Keratinocyte (primary cell): Measurements from ENCODE around the gene CCDC83. TPM values are rescaled to one million over a fixed set of nuclear protein-coding genes. Genes with fewer than 3 reads are reported as not detected.

ENCODE experiments used
- DNase-seq: peaks from one replicate; pipeline ENCODE4 v3.0.0-alpha.2; 2011; ENCODE audit warnings: low read depth, missing footprints, low spot score
- FAIRE-seq: peaks from 2 replicates; lab custom pipeline; 2011; peaks lifted over from hg19 to GRCh38; lab: Jason Lieb, UNC
- H2AFZ ChIP-seq: 2 replicates; pipeline ENCODE4 v1.6.0; 2012; ENCODE audit warnings: low read length, control low read depth, inconsistent platforms; ENCODE audit not compliant: control insufficient read depth
- H3K27ac ChIP-seq: 2 replicates; pipeline ENCODE4 v1.5.1; 2011; ENCODE audit warnings: low read length; ENCODE audit not compliant: control insufficient read depth, insufficient read depth
- H3K27me3 ChIP-seq: 3 replicates; pipeline ENCODE4 v1.6.0; 2011; ENCODE audit warnings: low read length; ENCODE audit not compliant: control insufficient read depth, insufficient read depth; ENCODE audit errors: extremely low read depth
- H3K36me3 ChIP-seq, 2 experiments: 2 replicates in 1 of 2; 3 replicates in 1 of 2; pipeline ENCODE4 v1.5.1; 2011; ENCODE audit warnings: low read length in 2 of 2, mild to moderate bottlenecking in 1 of 2; ENCODE audit not compliant: control insufficient read depth in 2 of 2, insufficient read depth in 2 of 2; ENCODE audit errors: extremely low read depth in 1 of 2
- H3K4me1 ChIP-seq: 3 replicates; pipeline ENCODE4 v1.5.1; 2011; ENCODE audit warnings: low read length; ENCODE audit not compliant: control insufficient read depth, insufficient read depth; ENCODE audit errors: extremely low read depth
- H3K4me2 ChIP-seq: 3 replicates; pipeline ENCODE4 v1.6.0; 2011; ENCODE audit warnings: low read depth, low read length; ENCODE audit not compliant: control insufficient read depth, insufficient read depth; ENCODE audit errors: extremely low read depth
- H3K4me3 ChIP-seq, 3 experiments: fragments of 200-600 bp in 1 of 3; sonication (generic) in 1 of 3; 2 replicates in 2 of 3; 3 replicates in 1 of 3; pipeline ENCODE4 v1.5.1; 2011 to 2016; ENCODE audit warnings: low read length in 3 of 3, mild to moderate bottlenecking in 3 of 3, control low read depth in 2 of 3, inconsistent platforms in 1 of 3, low read depth in 1 of 3, mixed read lengths in 1 of 3, mixed run types in 1 of 3, moderate library complexity in 1 of 3; ENCODE audit not compliant: control insufficient read depth in 2 of 3, insufficient read depth in 2 of 3; ENCODE audit errors: extremely low read depth in 1 of 3
- H3K79me2 ChIP-seq: 2 replicates; pipeline ENCODE4 v1.6.0; 2012; ENCODE audit warnings: low read length; ENCODE audit not compliant: control insufficient read depth, insufficient read depth
- H3K9ac ChIP-seq: 3 replicates; pipeline ENCODE4 v1.6.0; 2011; ENCODE audit warnings: low read length; ENCODE audit not compliant: control insufficient read depth, insufficient read depth; ENCODE audit errors: extremely low read depth
- H3K9me1 ChIP-seq: 3 replicates; pipeline ENCODE4 v1.6.0; 2011; ENCODE audit warnings: low read length; ENCODE audit not compliant: control insufficient read depth, insufficient read depth; ENCODE audit errors: extremely low read depth
- H3K9me3 ChIP-seq: 2 replicates; pipeline ENCODE4 v1.5.1; 2012; ENCODE audit warnings: low read depth, low read length; ENCODE audit not compliant: control insufficient read depth
- H4K20me1 ChIP-seq: 3 replicates; pipeline ENCODE4 v1.6.0; 2011; ENCODE audit warnings: low read length; ENCODE audit not compliant: control insufficient read depth, insufficient read depth; ENCODE audit errors: extremely low read depth
- CTCF ChIP-seq, 3 experiments: IDR thresholded peaks in 1 of 3; conservative IDR thresholded peaks in 1 of 3; optimal IDR thresholded peaks in 1 of 3; 2 replicates in 2 of 3; 3 replicates in 1 of 3; pipeline versions ENCODE3 to v1.5.1; 2011; ENCODE audit warnings: low read length in 3 of 3, mild to moderate bottlenecking in 3 of 3, moderate library complexity in 2 of 3, control low read depth in 1 of 3, inconsistent platforms in 1 of 3; ENCODE audit not compliant: insufficient read depth in 2 of 3; ENCODE audit errors: extremely low read depth in 1 of 3
- EZH2 ChIP-seq: IDR thresholded peaks from one replicate; pipeline ENCODE4 v1.6.1; 2012; ENCODE audit warnings: inconsistent platforms, mild to moderate bottlenecking, low read length, moderate library complexity
- dilution Hi-C: fragments of 300-500 bp; cut with MboI; formaldehyde crosslinking; loops from one replicate; pipeline ENCODE4 v1.7.0; 2020; ENCODE audit warnings: low sequenced_read_pairs; ENCODE audit not compliant: extremely low pct_ligation_motif_present
- polyA plus RNA-seq, 5 experiments: library from polyadenylated mRNA; depleted of rRNA in 3 of 5; stranded (reverse) in 3 of 5; stranded (forward) in 1 of 5; unstranded in 1 of 5; fragments of >200 nt; gene quantifications; 1 replicate in 1 of 5; 2 replicates in 3 of 5; 3 replicates in 1 of 5; pipeline versions ENCODE4 v1.2.1 to v1.2.3, GENCODE V29; 2011 to 2012; ENCODE audit warnings: missing spikeins in 2 of 5, low read depth in 1 of 5, low replicate concordance in 1 of 5

The CCDC83 gene
- polyA plus RNA-seq, 1 donor (not counting 4 experiments of a cell fraction or from before 2014, with no cell fraction given) = not detected

GRCh38 chr11:85844439-85845123, 10.6 kb upstream of the CCDC83 start:
- H3K36me3 ChIP-seq = no peaks in the 10 kb centered on the region

DNA sequence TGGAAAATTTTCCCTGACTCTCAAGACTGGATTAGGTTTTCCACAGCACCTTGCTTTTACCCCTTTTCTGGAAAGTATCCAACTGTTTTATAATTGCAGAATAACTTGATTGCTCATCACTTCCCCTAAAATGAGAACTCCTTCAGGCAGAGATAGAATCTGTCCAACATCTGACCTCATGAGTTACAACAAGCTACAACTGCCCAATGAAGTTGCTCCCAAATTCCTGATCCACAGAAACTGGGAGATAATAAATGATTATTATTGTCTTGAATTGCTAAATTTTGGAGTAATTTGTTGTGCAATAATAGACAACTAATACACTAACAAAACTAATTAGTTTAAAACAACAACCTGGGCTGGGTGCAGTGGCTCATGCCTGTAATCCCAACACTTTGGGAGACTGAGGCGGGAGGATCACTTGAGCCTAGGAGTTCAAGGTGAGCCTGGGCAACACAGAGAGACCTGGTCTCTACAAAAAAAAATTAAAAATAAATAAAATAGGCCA, 10.0 kb upstream of the CCDC83 start:
- Histone ChIP-seq H3K79me2 (no peaks in the 10 kb centered on the region), H3K36me3 (no peaks in the 10 kb centered on the region), H3K4me2 (peak overlapping the region; percentile 1), H3K9me3 (no peaks in the 10 kb centered on the region), H3K4me1 (peaks cover 17% of the 10 kb centered on the region), H3K9ac (no peak overlapping the region), H3K27ac (no peak overlapping the region), H4K20me1 (no peaks in the 10 kb centered on the region), H3K27me3 (no peaks in the 10 kb centered on the region), H3K9me1 (no peaks in the 10 kb centered on the region), H3K4me3 (no peak overlapping the region), H2AFZ (no peak overlapping the region)
- FAIRE-seq (no peak), DNase-seq (no peak)
- TF ChIP-seq CTCF (optimal IDR thresholded peaks at IDR 0.05 in 1 of 3, IDR thresholded peaks at IDR 0.05 in 1 of 3, conservative IDR thresholded peaks at IDR 0.05 in 1 of 3; ENCODE audit: extremely low read depth in 1 of 3, insufficient read depth in 2 of 3, low read length in 3 of 3) = no peak
- no peak for TF ChIP-seq EZH2
- dilution Hi-C loops = no loop called here

More at GRCh38 chr11:85844439-85845123, 10.6 kb upstream of the CCDC83 start:
- no peaks in the 10 kb centered on the region for H3K9me3 ChIP-seq
- dilution Hi-C loops = no loop called here
- H3K9me1 ChIP-seq = no peaks in the 10 kb centered on the region
- H3K4me3 ChIP-seq = no peak overlapping the region
- H4K20me1 ChIP-seq = no peaks in the 10 kb centered on the region
- FAIRE-seq (peak; percentile 87), DNase-seq (peak; percentile 57)
- H3K27ac ChIP-seq = peak overlapping the region; percentile 7
- H3K4me1 ChIP-seq = peaks cover 17% of the 10 kb centered on the region
- TF ChIP-seq CTCF (optimal IDR thresholded peaks at IDR 0.05 in 1 of 3, IDR thresholded peaks at IDR 0.05 in 1 of 3, conservative IDR thresholded peaks at IDR 0.05 in 1 of 3; ENCODE audit: extremely low read depth in 1 of 3, insufficient read depth in 2 of 3, low read length in 3 of 3) (no peak), EZH2 (no peak)
- H3K79me2 ChIP-seq = no peaks in the 10 kb centered on the region
- no peak overlapping the region for H2AFZ ChIP-seq
- H3K9ac ChIP-seq = no peak overlapping the region
- H3K4me2 ChIP-seq = peak overlapping the region; percentile 3
- H3K27me3 ChIP-seq = no peaks in the 10 kb centered on the region
